Kidney (tissue), 14 donors: ENCODE results near the gene HOXC11. TPM values are rescaled to one million over a fixed set of nuclear protein-coding genes. Genes with fewer than 3 reads are reported as not detected.

ENCODE experiments used
- DNase-seq, 5 donors: peaks; one replicate each; pipeline ENCODE4 v3.0.0-alpha.2; 2013 to 2020
- FAIRE-seq: peaks from 2 replicates; lab custom pipeline; 2012; peaks lifted over from hg19 to GRCh38; lab: Jason Lieb, UNC
- H3K27ac ChIP-seq, 2 donors: one replicate each; pipeline ENCODE4 v1.7.0; 2013; ENCODE audit warnings: low read depth in 2 of 2, low read length in 2 of 2, inconsistent platforms in 1 of 2
- H3K27me3 ChIP-seq: one replicate; pipeline ENCODE4 v1.7.1; 2013; ENCODE audit warnings: low read length, inconsistent platforms; ENCODE audit not compliant: control insufficient read depth, insufficient read depth
- H3K36me3 ChIP-seq, 3 donors: one replicate each; pipeline versions ENCODE4 v1.7.0 to v1.7.1; 2013; ENCODE audit warnings: low read length in 3 of 3, control low read depth in 1 of 3, inconsistent platforms in 1 of 3; ENCODE audit not compliant: insufficient read depth in 3 of 3, control insufficient read depth in 2 of 3
- H3K4me1 ChIP-seq, 3 donors: one replicate each; pipeline versions ENCODE4 v1.7.0 to v1.7.1; 2013; ENCODE audit warnings: low read length in 3 of 3, inconsistent platforms in 1 of 3, low read depth in 1 of 3; ENCODE audit not compliant: control insufficient read depth in 2 of 3, insufficient read depth in 2 of 3
- H3K4me3 ChIP-seq, 3 donors: one replicate each; pipeline versions ENCODE4 v1.7.0 to v1.8.1; 2013; ENCODE audit warnings: low read length in 3 of 3, control low read depth in 1 of 3, inconsistent platforms in 1 of 3
- H3K9ac ChIP-seq, 3 donors: one replicate each; pipeline versions ENCODE4 v1.7.0 to v1.7.1; 2013; ENCODE audit warnings: low read length in 3 of 3, control low read depth in 1 of 3, inconsistent platforms in 1 of 3
- H3K9me3 ChIP-seq, 3 donors: one replicate each; pipeline versions ENCODE4 v1.7.0 to v1.7.1; 2013; ENCODE audit warnings: low read length in 3 of 3, control low read depth in 1 of 3, inconsistent platforms in 1 of 3; ENCODE audit not compliant: control insufficient read depth in 2 of 3, insufficient read depth in 1 of 3
- intact Hi-C: fragments of 100-400 bp; cut with DNase I; formaldehyde crosslinking; loops from one replicate; pipeline ENCODE4 v1.11.1; 2022
- polyA plus RNA-seq: library from polyadenylated mRNA; stranded (reverse); fragments of 350-450 nt; fragmentation: Illumina TruSeq; extraction: RNeasy Lipid Tissue Mini Kit (QIAGEN cat#74804); gene quantifications from one replicate; pipeline ENCODE4 v1.2.3, GENCODE V29; 2014; ENCODE audit warnings: low read depth, low replicate concordance; ENCODE audit not compliant: insufficient read depth
- total RNA-seq: library from RNA; stranded (reverse); fragmentation: NEBNext Ultra II Directional; extraction: Animal tissue kit (Norgen Biotek cat#: 25700); gene quantifications from one replicate; pipeline ENCODE4 v1.2.1, GENCODE V29; 2021
- TF ChIP-seq, protein P1 (sequence below): IDR thresholded peaks from 3 replicates; pipeline ENCODE4 v1.5.1; 2012; ENCODE audit warnings: mild to moderate bottlenecking, moderate library complexity, borderline replicate concordance; ENCODE audit not compliant: insufficient read depth; ENCODE audit errors: extremely low read depth
- donor health status: control.
- donor health status: control.
- donor health status: control.
- donor health status: control.
- donor health status: control.
- donor health status: DM: yes; HTN: yes; CAD: no.
- donor health status: Normal renal cell carcinoma (clear cell type).

HOXC11 gene
- total and polyA plus RNA-seq, 2 donors from 2014 or later, result 0.75 to 1.4 TPM

DNA sequence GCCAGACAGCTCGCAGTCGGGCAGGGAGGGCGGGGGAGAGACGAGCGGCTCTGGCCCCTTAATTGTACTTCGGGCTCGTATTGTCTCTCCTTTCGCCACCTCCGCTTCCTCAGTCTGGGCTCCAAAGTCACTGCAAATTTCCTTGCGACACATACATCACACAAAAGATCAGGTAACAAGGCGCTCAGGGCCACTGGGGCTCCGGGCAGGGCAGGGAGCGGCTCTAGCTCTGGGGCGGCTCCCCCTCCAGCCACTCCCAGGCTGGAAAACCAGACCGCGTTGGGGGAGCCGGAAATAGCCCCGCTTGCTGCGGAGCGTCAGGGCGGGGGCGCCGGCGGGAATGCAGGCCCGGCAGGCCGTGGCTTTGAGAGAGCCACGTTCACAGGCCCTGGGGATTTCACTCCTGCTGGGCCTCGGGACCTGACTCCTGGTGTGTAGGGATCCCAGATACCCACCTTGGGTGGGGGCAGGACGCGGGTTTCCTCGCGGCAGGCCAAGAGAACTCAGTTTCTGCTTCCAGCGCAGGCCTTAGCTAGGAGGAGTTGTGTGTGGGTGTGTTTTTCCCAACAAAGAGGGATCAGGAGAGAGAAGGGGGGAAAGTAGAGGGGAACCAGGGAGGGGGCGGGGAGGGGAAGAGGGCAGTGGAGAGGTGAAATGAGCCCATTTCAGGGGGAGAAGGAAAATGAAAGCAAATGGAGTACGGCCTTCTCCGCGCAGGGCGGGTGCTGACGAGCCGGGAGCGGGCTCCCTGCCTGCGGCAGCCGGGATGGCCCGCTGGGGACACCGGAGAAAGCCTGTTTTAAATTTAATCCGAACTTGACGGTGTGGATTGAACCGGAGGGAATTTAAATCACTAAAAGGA lies 22.7 kb downstream of the HOXC11 start:
- H3K4me3 ChIP-seq, result peak overlapping the region; percentile 67 to 88 (median 75)
- TF ChIP-seq, protein P1, sequence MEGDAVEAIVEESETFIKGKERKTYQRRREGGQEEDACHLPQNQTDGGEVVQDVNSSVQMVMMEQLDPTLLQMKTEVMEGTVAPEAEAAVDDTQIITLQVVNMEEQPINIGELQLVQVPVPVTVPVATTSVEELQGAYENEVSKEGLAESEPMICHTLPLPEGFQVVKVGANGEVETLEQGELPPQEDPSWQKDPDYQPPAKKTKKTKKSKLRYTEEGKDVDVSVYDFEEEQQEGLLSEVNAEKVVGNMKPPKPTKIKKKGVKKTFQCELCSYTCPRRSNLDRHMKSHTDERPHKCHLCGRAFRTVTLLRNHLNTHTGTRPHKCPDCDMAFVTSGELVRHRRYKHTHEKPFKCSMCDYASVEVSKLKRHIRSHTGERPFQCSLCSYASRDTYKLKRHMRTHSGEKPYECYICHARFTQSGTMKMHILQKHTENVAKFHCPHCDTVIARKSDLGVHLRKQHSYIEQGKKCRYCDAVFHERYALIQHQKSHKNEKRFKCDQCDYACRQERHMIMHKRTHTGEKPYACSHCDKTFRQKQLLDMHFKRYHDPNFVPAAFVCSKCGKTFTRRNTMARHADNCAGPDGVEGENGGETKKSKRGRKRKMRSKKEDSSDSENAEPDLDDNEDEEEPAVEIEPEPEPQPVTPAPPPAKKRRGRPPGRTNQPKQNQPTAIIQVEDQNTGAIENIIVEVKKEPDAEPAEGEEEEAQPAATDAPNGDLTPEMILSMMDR, result no peak
- intact Hi-C loops, result no loop called here
- no peaks in the 10 kb centered on the region for H3K9me3 ChIP-seq
- peak overlapping the region; percentile 87 to 93 for H3K27ac ChIP-seq
- FAIRE-seq, result no peak
- peaks cover 3% of the 10 kb centered on the region for H3K27me3 ChIP-seq
- H3K36me3 ChIP-seq, result no peaks in the 10 kb centered on the region
- peaks cover 0 to 22% (median 18%) of the 10 kb centered on the region in 3 donors for H3K4me1 ChIP-seq
- peak; percentile 74 to 93 (median 82) for DNase-seq
- H3K9ac ChIP-seq, result peak overlapping the region; percentile 71 to 95 (median 72)

DNA sequence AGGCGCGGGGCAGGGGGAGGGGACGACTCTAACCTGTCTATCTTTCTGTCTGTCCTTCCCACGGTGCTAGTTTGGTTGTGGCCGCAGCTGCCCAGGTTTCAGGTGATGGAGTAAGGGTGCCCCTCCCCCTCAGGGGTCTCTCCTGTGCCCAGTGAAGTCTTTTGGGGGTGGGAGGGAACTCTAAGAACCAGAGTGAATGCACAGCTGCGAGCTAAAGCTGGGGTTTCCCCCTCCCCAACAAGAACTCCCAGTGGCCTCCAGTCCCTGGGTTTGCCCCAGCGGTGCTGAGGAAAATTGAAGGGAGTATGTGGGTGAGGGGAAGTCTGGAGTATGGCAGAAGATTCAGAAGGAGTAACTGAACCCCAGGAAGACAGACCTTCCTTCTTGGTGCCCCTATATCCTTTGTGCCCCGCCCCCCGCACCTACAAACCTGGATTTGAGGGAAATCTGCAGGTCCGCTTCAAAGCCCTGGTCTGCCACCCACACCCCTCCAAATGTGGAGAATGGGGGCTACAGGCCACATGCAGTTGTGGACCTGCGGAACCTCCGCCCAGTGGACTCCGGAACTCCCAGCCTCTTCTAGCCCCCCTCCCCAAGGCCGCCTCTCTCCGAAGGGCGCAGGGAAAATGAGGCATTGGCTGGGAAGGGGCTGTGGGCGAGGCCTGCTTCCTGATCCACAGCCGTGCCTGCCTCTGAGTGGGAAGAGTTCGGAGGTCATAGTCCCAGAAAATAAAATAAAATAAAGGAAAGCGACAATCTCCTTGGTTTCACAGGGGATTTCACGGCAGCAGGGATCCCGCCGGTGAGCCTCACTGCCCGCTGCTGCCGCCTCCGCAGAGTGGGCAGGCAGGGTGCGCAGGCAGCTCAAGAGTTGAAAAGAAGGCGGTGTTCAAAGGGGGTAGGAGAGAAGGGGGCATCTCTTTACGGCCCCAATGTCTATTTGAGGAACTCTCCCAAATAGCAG lies 23.6 kb downstream of the HOXC11 start:
- peaks cover 0 to 24% (median 21%) of the 10 kb centered on the region in 3 donors for H3K4me1 ChIP-seq
- FAIRE-seq (no peak), DNase-seq (peak in 4 of 5 donors; percentile 70 to 83 (median 77))
- peak overlapping the region; percentile 53 to 88 (median 75) for H3K4me3 ChIP-seq
- intact Hi-C loops, result no loop called here
- H3K36me3 ChIP-seq, result no peaks in the 10 kb centered on the region
- H3K9ac ChIP-seq, result peak overlapping the region; percentile 10 to 95 (median 58)
- no peaks in the 10 kb centered on the region for H3K9me3 ChIP-seq
- TF ChIP-seq, protein P1, result no peak
- peaks cover 3% of the 10 kb centered on the region for H3K27me3 ChIP-seq
- H3K27ac ChIP-seq, result peak overlapping the region; percentile 87 to 93

DNA sequence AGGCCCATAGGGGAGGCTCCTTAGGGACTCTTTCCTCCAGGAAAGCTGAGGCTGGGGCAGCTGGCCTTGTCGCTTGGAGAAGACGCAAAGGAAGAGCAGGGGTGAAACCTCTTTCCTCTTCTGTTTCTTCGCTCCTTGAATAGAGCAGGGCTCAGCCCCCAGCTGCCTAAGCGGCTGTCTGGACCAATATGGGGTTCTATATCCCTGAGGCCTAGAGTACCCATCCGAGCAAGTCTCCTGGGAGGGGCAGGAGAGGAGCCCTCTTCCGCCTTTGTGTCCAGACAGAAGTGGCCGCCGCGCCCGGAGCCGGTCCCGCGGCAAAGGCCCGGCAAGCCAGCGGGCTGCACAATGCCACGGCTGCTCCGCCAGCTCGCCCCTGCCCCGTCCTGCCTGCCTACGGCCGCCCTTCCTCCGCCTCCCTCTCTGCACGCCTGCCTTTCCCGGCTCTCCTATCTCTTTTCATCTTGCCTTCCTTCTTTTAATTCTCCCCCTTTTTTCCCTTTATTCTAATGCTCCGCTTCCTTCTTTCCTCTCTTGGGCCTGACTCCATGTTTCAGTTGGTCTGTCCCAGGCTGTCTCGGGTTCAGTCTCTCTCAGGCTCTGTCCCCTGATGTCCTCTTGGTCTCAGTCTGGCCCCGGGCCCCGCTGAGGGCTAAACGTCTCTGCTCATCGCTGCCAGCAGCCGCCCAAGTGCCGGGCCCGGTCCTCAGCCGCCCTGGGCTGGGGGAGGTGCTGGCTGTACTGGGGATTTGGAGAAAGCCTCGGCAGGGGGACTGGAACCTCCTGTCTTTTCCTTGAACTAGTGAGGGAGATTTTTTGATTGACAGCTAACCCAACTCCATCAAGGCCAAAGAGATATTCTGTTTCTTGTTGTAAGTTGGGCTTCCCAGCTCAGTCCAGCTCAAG lies 24.5 kb downstream of the HOXC11 start:
- peak overlapping the region; percentile 10 to 95 (median 49) for H3K9ac ChIP-seq
- no peaks in the 10 kb centered on the region for H3K9me3 ChIP-seq
- H3K4me3 ChIP-seq, result peak overlapping the region; percentile 39 to 88 (median 53)
- no peak for FAIRE-seq
- peaks cover 3% of the 10 kb centered on the region for H3K27me3 ChIP-seq
- TF ChIP-seq, protein P1, result no peak
- peak overlapping the region; percentile 87 to 93 for H3K27ac ChIP-seq
- H3K36me3 ChIP-seq, result no peaks in the 10 kb centered on the region
- intact Hi-C loops, result no loop called here
- H3K4me1 ChIP-seq, result peaks cover 0 to 24% (median 17%) of the 10 kb centered on the region in 3 donors
- peak in 1 of 5 donors; percentile 82 for DNase-seq
